CD1c-positive myeloid dendritic cell (primary cell): Measurements from ENCODE around the gene ZNF280B.
A peak's percentile ranks its signal among the peaks of the same experiment; 100 is the strongest.
"Not testable (repeated sequence)": the region's sequence is repeated elsewhere in the genome, so short reads cannot be mapped to it uniquely, and the experiment has no call there.

ENCODE experiments used
- DNase-seq: peaks from one replicate; pipeline ENCODE4 v3.0.0-alpha.2; 2016; ENCODE audit errors: extremely low spot score

ZNF280B gene

GRCh38 chr22:22463855-22464540 lies 44.5 kb downstream of the ZNF280B start:
- peak; percentile 83 for DNase-seq

- DNase-seq: peak; percentile 14
These were observed 45.6 kb downstream of the ZNF280B start for GRCh38 chr22:22462813-22463567.

- DNase-seq: no peak
These were observed 47.0 kb downstream of the ZNF280B start for GRCh38 chr22:22461583-22461982.

GRCh38 chr22:22461111-22461510 lies 47.4 kb downstream of the ZNF280B start:
- no peak for DNase-seq

- peak; percentile 29 for DNase-seq
These were observed 47.9 kb downstream of the ZNF280B start for GRCh38 chr22:22460635-22461034.

- no peak for DNase-seq
These were observed 48.5 kb downstream of the ZNF280B start for GRCh38 chr22:22460060-22460459.

- DNase-seq: no peak
These were observed 49.5 kb downstream of the ZNF280B start for GRCh38 chr22:22458896-22459588.

- no peak for DNase-seq
These were observed 50.2 kb downstream of the ZNF280B start for GRCh38 chr22:22458387-22458786.

- DNase-seq: no peak
These were observed 53.5 kb downstream of the ZNF280B start for GRCh38 chr22:22454997-22455396.

- DNase-seq: no peak
These were observed 55.4 kb downstream of the ZNF280B start for GRCh38 chr22:22452996-22453686.

GRCh38 chr22:22452211-22452610 lies 56.3 kb downstream of the ZNF280B start:
- no peak for DNase-seq

- DNase-seq: peak; percentile 92
These were observed 58.2 kb downstream of the ZNF280B start for GRCh38 chr22:22450343-22450839.

- no peak for DNase-seq
These were observed 58.7 kb downstream of the ZNF280B start for GRCh38 chr22:22449819-22450218.

GRCh38 chr22:22446517-22446916 lies 62.0 kb downstream of the ZNF280B start:
- DNase-seq: peak; percentile 62

- not testable (repeated sequence) for DNase-seq
These were observed 64.4 kb downstream of the ZNF280B start for GRCh38 chr22:22444007-22444589.

GRCh38 chr22:22442928-22443709 lies 65.4 kb downstream of the ZNF280B start:
- no peak for DNase-seq

- not testable (repeated sequence) for DNase-seq
These were observed 66.9 kb downstream of the ZNF280B start for GRCh38 chr22:22441626-22442025.

GRCh38 chr22:22440188-22440587 lies 68.4 kb downstream of the ZNF280B start:
- DNase-seq: no peak
